HepG2 (cell line): Measurements from ENCODE around the gene AKT3.

Experiments used
- ARNT2 ChIP-seq: sonication (generic); formaldehyde crosslinking; IDR thresholded peaks from 2 replicates; pipeline ENCODE4 v1.8.0; 2022; ENCODE audit warnings: mild to moderate bottlenecking, low read depth, missing genetic modification reagents, moderate library complexity
- CTCF ChIP-seq: sonication (generic); formaldehyde crosslinking; IDR thresholded peaks from 2 replicates; pipeline ENCODE4 v1.5.0; 2020; ENCODE audit warnings: mild to moderate bottlenecking, missing genetic modification reagents, moderate library complexity
- FOXK2 ChIP-seq: fragments of 450-650 bp; IDR thresholded peaks from 2 replicates; pipeline ENCODE4 v1.6.1; 2016
- GTF2F1 ChIP-seq: fragments of 150-350 bp; IDR thresholded peaks from 2 replicates; pipeline ENCODE4 v1.6.1; 2014; ENCODE audit warnings: low read length
- NCOA5 ChIP-seq: sonication (generic); formaldehyde crosslinking; IDR thresholded peaks from 2 replicates; pipeline ENCODE4 v1.4.0; 2020; ENCODE audit warnings: missing genetic modification reagents
- PATZ1 ChIP-seq: sonication (generic); formaldehyde crosslinking; IDR thresholded peaks from 2 replicates; pipeline ENCODE4 v1.4.0; 2020; ENCODE audit warnings: missing genetic modification reagents
- RFX5 ChIP-seq: IDR thresholded peaks from 2 replicates; pipeline ENCODE4 v1.6.1; 2011; ENCODE audit warnings: low read depth, low read length, improper control_type of control experiment
- SIX4 ChIP-seq: sonication (generic); formaldehyde crosslinking; IDR thresholded peaks from 2 replicates; pipeline ENCODE4 v1.4.0; 2020; ENCODE audit warnings: missing genetic modification reagents
- SP1 ChIP-seq, 2 experiments: fragments of 450-650 bp in 1 of 2; sonication (generic) in 1 of 2; formaldehyde crosslinking in 1 of 2; IDR thresholded peaks; 2 replicates each; pipeline versions ENCODE4 v1.4.0 to v1.6.1; 2016 to 2020; ENCODE audit warnings: missing genetic modification reagents in 1 of 2
- TCF12 ChIP-seq, 2 experiments: fragments of 450-650 bp in 1 of 2; sonication (generic) in 1 of 2; formaldehyde crosslinking in 1 of 2; IDR thresholded peaks; 2 replicates each; pipeline versions ENCODE4 v1.6.1 to v1.8.0; 2017 to 2022; ENCODE audit warnings: antibody characterized with exemption in 1 of 2, mild to moderate bottlenecking in 1 of 2, missing genetic modification reagents in 1 of 2, moderate library complexity in 1 of 2
- ZNF142 ChIP-seq: sonication (generic); formaldehyde crosslinking; IDR thresholded peaks from 2 replicates; pipeline ENCODE4 v1.4.0; 2020; ENCODE audit warnings: missing genetic modification reagents
- ZNF18 ChIP-seq: sonication (generic); formaldehyde crosslinking; IDR thresholded peaks from 2 replicates; pipeline ENCODE4 v1.8.0; 2022; ENCODE audit warnings: mild to moderate bottlenecking, missing genetic modification reagents; ENCODE audit not compliant: insufficient replicate concordance
- ZNF816 ChIP-seq: sonication (generic); formaldehyde crosslinking; IDR thresholded peaks from 2 replicates; pipeline ENCODE4 v1.8.0; 2022; ENCODE audit warnings: missing genetic modification reagents, mild to moderate bottlenecking, borderline replicate concordance

GRCh38 chr1:243851257-243851756, 1.3 kb upstream of the AKT3 start:
- TF ChIP-seq TCF12 (IDR thresholded peaks at IDR 0.05), result no peak
- no peak for TF ChIP-seq TCF12 (CRISPR knock-in tag; IDR thresholded peaks at IDR 0.05)
- TF ChIP-seq SP1 (IDR thresholded peaks at IDR 0.05), result no peak
- no peak for TF ChIP-seq SP1 (CRISPR knock-in tag; IDR thresholded peaks at IDR 0.05)
- TF ChIP-seq PATZ1 (CRISPR knock-in tag), result no peak
- no peak for TF ChIP-seq SIX4
- no peak for TF ChIP-seq ZNF816 (CRISPR knock-in tag)
- no peak for TF ChIP-seq ZNF142 (CRISPR knock-in tag)
- TF ChIP-seq GTF2F1, result no peak
- no peak for TF ChIP-seq ARNT2 (CRISPR knock-in tag)
- TF ChIP-seq ZNF18 (CRISPR knock-in tag), result no peak
- TF ChIP-seq CTCF (CRISPR knock-in tag), result no peak
- TF ChIP-seq RFX5, result no peak
- TF ChIP-seq NCOA5, result no peak
- TF ChIP-seq FOXK2, result no peak
